Upper lobe of left lung (tissue), 4 donors: ENCODE data around the gene LEAP2.

Source experiments
- CTCF ChIP-seq, 6 experiments: fragments of 450-650 bp in 4 of 6; fragments of 200-600 bp in 2 of 6; sonication (generic) in 2 of 6; IDR thresholded peaks; one replicate each; pipeline ENCODE4 v1.5.1; 2016 to 2019; ENCODE audit warnings: antibody characterized with exemption in 6 of 6
- EP300 ChIP-seq, 4 donors: sonication (generic); formaldehyde crosslinking; IDR thresholded peaks; one replicate each; pipeline ENCODE4 v1.5.1; 2017; ENCODE audit warnings: antibody characterized with exemption in 4 of 4, control low read depth in 2 of 4
- POLR2A ChIP-seq, 4 donors: fragments of 450-650 bp; IDR thresholded peaks; one replicate each; pipeline ENCODE4 v1.5.1; 2016 to 2017; ENCODE audit warnings: antibody characterized with exemption in 4 of 4, mild to moderate bottlenecking in 2 of 4
- POLR2AphosphoS5 ChIP-seq, 2 donors: sonication (generic); formaldehyde crosslinking; IDR thresholded peaks; one replicate each; pipeline ENCODE4 v1.5.1; 2017; ENCODE audit warnings: antibody characterized with exemption in 2 of 2

GRCh38 chr5:132848270-132848669 is 25.2 kb upstream of the LEAP2 start:
- TF ChIP-seq CTCF (IDR thresholded peaks at IDR 0.05) (no peak), POLR2AphosphoS5 (IDR thresholded peaks at IDR 0.05) (no peak), POLR2A (IDR thresholded peaks at IDR 0.05) (no peak), EP300 (IDR thresholded peaks at IDR 0.05) (no peak)
